ENCODE results near the gene JARID2. TPM values are rescaled to one million over a fixed set of nuclear protein-coding genes. Genes with fewer than 3 reads are reported as not detected.

The JARID2 gene
- total and polyA plus RNA-seq, 2 of the 8 experiments (the other 6 are each of a cell fraction or from before 2014, with no cell fraction given) = 60.1 to 239 TPM

- no peaks in the 10 kb centered on the region for H3K23me2 ChIP-seq (ENCODE audit: low read depth, low read length)
- H3K9me3 ChIP-seq (ENCODE audit: insufficient read depth in 2 of 2, low read depth in 1 of 2, low read length in 1 of 2) = no peaks in the 10 kb centered on the region
- DNase-seq (ENCODE audit: low read depth in 1 of 2, low spot score in 2 of 2) = no peak
- H3K23ac ChIP-seq (ENCODE audit: insufficient read length) = no peak overlapping the region
- peak overlapping the region in 1 of 2 experiments; percentile 29; a peak in 1 of 4 replicates for H3K4me2 ChIP-seq (ENCODE audit: insufficient read depth in 1 of 2, low read depth in 2 of 2, low read length in 2 of 2)
- H3K14ac ChIP-seq (ENCODE audit: insufficient read length) = no peak overlapping the region
- H2BK12ac ChIP-seq (ENCODE audit: low read depth, low read length) = no peak overlapping the region
- peaks cover 0 to 6% (median 0%) of the 10 kb centered on the region in 4 experiments; a peak in 1 of 8 replicates for H3K36me3 ChIP-seq (ENCODE audit: control insufficient read depth in 2 of 4, insufficient read depth in 4 of 4, low read length in 3 of 4)
- H4K20me1 ChIP-seq (replicated peaks in 1 of 2; ENCODE audit: control insufficient read depth in 1 of 2, insufficient read depth in 2 of 2, low read length in 2 of 2) = peaks cover 54 to 65% of the 10 kb centered on the region in 2 experiments
- H3K18ac ChIP-seq (ENCODE audit: extremely low read depth, low read length) = no peak overlapping the region
- no peak for FAIRE-seq
- H4K91ac ChIP-seq (replicated peaks; ENCODE audit: insufficient read length, low read length) = no peak overlapping the region
- peaks cover 21% of the 10 kb centered on the region for H3K79me1 ChIP-seq (ENCODE audit: low read depth, low read length)
- H3K9ac ChIP-seq (replicated peaks in 1 of 4; ENCODE audit: extremely low read depth in 1 of 4, low read depth in 3 of 4, low read length in 3 of 4) = no peak overlapping the region
- ChIA-PET POLR2A (ENCODE audit: partially characterized antibody) (interaction anchor here (1.0 kb wide), 1 partner anchor 10 kb away, joined by 3 read pairs; no protein-coding TSS in a partner anchor), CTCF (ENCODE audit: partially characterized antibody) (interaction anchor here (0.5 to 2.3 kb wide), 10 partner anchors 10 to 250 kb away, joined by 3 to 11 read pairs (median 3); no protein-coding TSS in a partner anchor)
- peaks cover 5 to 38% (median 25%) of the 10 kb centered on the region in 4 experiments; a peak in 6 of 7 replicates for H3K4me1 ChIP-seq (replicated peaks in 1 of 4; ENCODE audit: control insufficient read depth in 3 of 4, insufficient read depth in 4 of 4, low read length in 3 of 4)
- WGBS, 2 experiments (ENCODE audit: extremely low coverage in 1 of 2, insufficient coverage in 1 of 2, insufficient read length in 1 of 2, insufficient replicate concordance in 2 of 2, low coverage in 1 of 2, low lambda C conversion rate in 2 of 2, missing lambda C conversion rate in 1 of 2) = 83% methylated on average over 3 of the region's 3 CpGs; no CpG with 5 or more reads in 1 of the 2 experiments
- no peak overlapping the region for H2BK5ac ChIP-seq (ENCODE audit: low read depth, low read length)
- no peak overlapping the region for H2BK20ac ChIP-seq (ENCODE audit: low read length)
- no peak overlapping the region for H4K5ac ChIP-seq (ENCODE audit: insufficient read length, low read depth, low read length)
- peaks cover 74 to 100% of the 10 kb centered on the region in 2 experiments for H3K79me2 ChIP-seq (ENCODE audit: control insufficient read depth in 1 of 2, insufficient read depth in 2 of 2, low read length in 2 of 2)
- no peak overlapping the region for H3K56ac ChIP-seq (replicated peaks; ENCODE audit: insufficient read length, low read depth, low read length)
- no peak overlapping the region for H2AFZ ChIP-seq (ENCODE audit: low read length)
- no peak overlapping the region for H2AK5ac ChIP-seq (ENCODE audit: low read depth, low read length)
- TF ChIP-seq SP1 (IDR thresholded peaks at IDR 0.05; ENCODE audit: low read depth, low read length) (no peak), NANOG (IDR thresholded peaks at IDR 0.05; ENCODE audit: insufficient read depth, low read depth, low read length, poor library complexity, severe bottlenecking) (no peak), SAP30 (IDR thresholded peaks at IDR 0.05; ENCODE audit: insufficient read depth, insufficient replicate concordance, low read length) (no peak), BRCA1 (IDR thresholded peaks at IDR 0.05; ENCODE audit: low read depth, low read length) (no peak), SRF (IDR thresholded peaks at IDR 0.05; ENCODE audit: low read depth, low read length) (no peak), RBBP5 (IDR thresholded peaks at IDR 0.05; ENCODE audit: borderline replicate concordance, low read depth, low read length) (no peak), BACH1 (IDR thresholded peaks at IDR 0.05; ENCODE audit: low read length) (no peak), CTCF (IDR thresholded peaks at IDR 0.05; ENCODE audit: control extremely low read depth in 1 of 3, insufficient read depth in 1 of 3, low read depth in 1 of 3, low read length in 3 of 3) (peak in 2 of 3 experiments; percentile 16 to 26; a peak in 2 of 4 replicates), KDM5A (IDR thresholded peaks at IDR 0.05; ENCODE audit: low read length) (no peak), RAD21 (IDR thresholded peaks at IDR 0.05 in 1 of 2, conservative IDR thresholded peaks at IDR 0.05 in 1 of 2; ENCODE audit: low read depth in 2 of 2, low read length in 2 of 2) (peak; percentile 25 to 48; a peak in 3 of 4 replicates), CREB1 (IDR thresholded peaks at IDR 0.05) (no peak)
- H3K27me3 ChIP-seq (replicated peaks in 1 of 4; ENCODE audit: control insufficient read depth in 3 of 4, extremely low read depth in 1 of 4, insufficient read depth in 3 of 4, low read length in 3 of 4) = no peaks in the 10 kb centered on the region
- H2BK120ac ChIP-seq (replicated peaks; ENCODE audit: low read depth, low read length) = no peak overlapping the region
- H3K27ac ChIP-seq (ENCODE audit: low read depth, low read length) = no peak overlapping the region
- H4K8ac ChIP-seq (ENCODE audit: extremely low read depth, insufficient read depth, low read length) = no peak overlapping the region
- H3K4ac ChIP-seq (replicated peaks; ENCODE audit: insufficient read length, low read depth, low read length) = no peak overlapping the region
- H2BK15ac ChIP-seq (ENCODE audit: low read length) = no peak overlapping the region
- H3K4me3 ChIP-seq (ENCODE audit: extremely low read depth in 1 of 4, insufficient read depth in 2 of 4, low read depth in 3 of 4, low read length in 4 of 4) = no peak overlapping the region
Observed at GRCh38 chr6:15444881-15445280, 199.0 kb downstream of the JARID2 start.
